Lung (tissue), 12 donors: Measurements from ENCODE around the gene WDR35. TPM values are rescaled to one million over a fixed set of nuclear protein-coding genes. Genes with fewer than 3 reads are reported as not detected.

ENCODE experiments used
- ATAC-seq: fragments of 200-7000 bp; cut with Tn5 transposase; one replicate; pipeline ENCODE4 v1.9.1; 2020; ENCODE audit warnings: moderate number of reproducible peaks; ENCODE audit not compliant: insufficient read depth, low FRiP score
- DNase-seq, 3 donors: peaks; one replicate each; pipeline ENCODE4 v3.0.0-alpha.2; 2013 to 2017
- H3K27ac ChIP-seq, 2 donors: one replicate each; pipeline ENCODE4 v1.5.1; 2013; ENCODE audit warnings: mild to moderate bottlenecking in 2 of 2, moderate library complexity in 2 of 2, control low read depth in 1 of 2, inconsistent platforms in 1 of 2, low read depth in 1 of 2, low read length in 1 of 2
- H3K27me3 ChIP-seq, 3 donors: one replicate each; pipeline ENCODE4 v1.5.1; 2013; ENCODE audit warnings: low read length in 2 of 3; ENCODE audit not compliant: control insufficient read depth in 3 of 3, insufficient read depth in 3 of 3
- H3K36me3 ChIP-seq, 4 donors: one replicate each; pipeline ENCODE4 v1.5.1; 2013; ENCODE audit warnings: low read length in 4 of 4, mild to moderate bottlenecking in 1 of 4, moderate library complexity in 1 of 4; ENCODE audit not compliant: control insufficient read depth in 4 of 4, insufficient read depth in 4 of 4
- H3K4me1 ChIP-seq, 5 donors: one replicate each; pipeline ENCODE4 v1.5.1; 2013; ENCODE audit warnings: low read length in 5 of 5, mild to moderate bottlenecking in 2 of 5, moderate library complexity in 1 of 5; ENCODE audit not compliant: control insufficient read depth in 5 of 5, insufficient read depth in 5 of 5
- H3K4me3 ChIP-seq: one replicate; pipeline ENCODE4 v1.5.1; 2013; ENCODE audit warnings: mild to moderate bottlenecking, control low read depth, moderate library complexity
- H3K9ac ChIP-seq, 2 donors: one replicate each; pipeline ENCODE4 v1.5.1; 2013; ENCODE audit warnings: low read length in 2 of 2, control low read depth in 1 of 2; ENCODE audit not compliant: insufficient read depth in 1 of 2
- H3K9me3 ChIP-seq, 4 donors: one replicate each; pipeline ENCODE4 v1.5.1; 2013; ENCODE audit warnings: low read length in 3 of 4, mild to moderate bottlenecking in 1 of 4, moderate library complexity in 1 of 4; ENCODE audit not compliant: control insufficient read depth in 4 of 4, insufficient read depth in 3 of 4
- WGBS, 2 donors: extraction: QIAGEN DNeasy Blood & Tissue Kit; methylation state at CpG; one replicate each; pipeline ENCODE4 v1.1.7; 2013; 5-methylcytosine and 5-hydroxymethylcytosine counted together
- polyA plus RNA-seq, 2 donors: library from polyadenylated mRNA; stranded (reverse); fragments of 200-250 nt; gene quantifications; one replicate each; pipeline ENCODE4 v1.2.1, GENCODE V29; 2013
- total RNA-seq, 2 donors: library from RNA; depleted of rRNA in 1 of 2; stranded (reverse); fragments of >200 nt in 1 of 2; gene quantifications; one replicate each; pipeline ENCODE4 v1.2.1, GENCODE V29; 2014 to 2021
- TF ChIP-seq, protein P1 (sequence below): IDR thresholded peaks from 2 replicates; pipeline ENCODE4 v1.5.1; 2012; ENCODE audit warnings: mild to moderate bottlenecking; ENCODE audit errors: control extremely low read depth, extremely low read depth
- donor health status: control.
- donor health status: control.
- donor health status: Bipolar disorder and iron deficiency.
- donor health status: healthy.
- donor health status: DM: yes; HTN: yes; CAD: no.

The WDR35 gene
- total and polyA plus RNA-seq, 4 donors, result 2.8 to 25.9 (median 9.0) TPM

DNA sequence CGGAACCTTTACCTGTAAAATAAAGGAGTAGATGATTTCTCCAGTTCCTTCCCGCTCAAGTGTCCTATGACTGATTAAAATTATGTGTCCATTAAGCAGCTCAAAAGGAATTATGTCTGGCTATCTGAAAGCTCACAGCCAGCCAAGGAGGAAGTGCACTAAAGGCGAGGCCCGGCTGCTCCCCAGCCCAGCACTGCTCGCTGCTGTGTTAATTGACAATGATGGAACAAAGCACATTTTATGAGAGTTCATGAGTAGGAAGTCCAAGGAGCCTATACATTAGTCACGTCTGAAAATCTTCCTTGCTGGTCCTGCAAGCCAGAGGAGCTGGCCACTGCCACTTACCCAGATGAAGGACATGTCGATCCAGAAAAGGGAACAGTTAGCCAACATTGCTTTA is 102.4 kb downstream of the WDR35 start:
- no peak overlapping the region for H3K27ac ChIP-seq
- no peaks in the 10 kb centered on the region for H3K27me3 ChIP-seq
- ATAC-seq, result no peak
- 64 to 77% methylated on average over 7 of the region's 7 CpGs for WGBS, 2 donors
- no peaks in the 10 kb centered on the region for H3K9me3 ChIP-seq
- DNase-seq, result no peak
- H3K4me1 ChIP-seq, result peaks cover 0 to 8% (median 0%) of the 10 kb centered on the region in 5 donors
- H3K4me3 ChIP-seq, result no peak overlapping the region
- H3K36me3 ChIP-seq, result no peaks in the 10 kb centered on the region
- TF ChIP-seq, protein P1, sequence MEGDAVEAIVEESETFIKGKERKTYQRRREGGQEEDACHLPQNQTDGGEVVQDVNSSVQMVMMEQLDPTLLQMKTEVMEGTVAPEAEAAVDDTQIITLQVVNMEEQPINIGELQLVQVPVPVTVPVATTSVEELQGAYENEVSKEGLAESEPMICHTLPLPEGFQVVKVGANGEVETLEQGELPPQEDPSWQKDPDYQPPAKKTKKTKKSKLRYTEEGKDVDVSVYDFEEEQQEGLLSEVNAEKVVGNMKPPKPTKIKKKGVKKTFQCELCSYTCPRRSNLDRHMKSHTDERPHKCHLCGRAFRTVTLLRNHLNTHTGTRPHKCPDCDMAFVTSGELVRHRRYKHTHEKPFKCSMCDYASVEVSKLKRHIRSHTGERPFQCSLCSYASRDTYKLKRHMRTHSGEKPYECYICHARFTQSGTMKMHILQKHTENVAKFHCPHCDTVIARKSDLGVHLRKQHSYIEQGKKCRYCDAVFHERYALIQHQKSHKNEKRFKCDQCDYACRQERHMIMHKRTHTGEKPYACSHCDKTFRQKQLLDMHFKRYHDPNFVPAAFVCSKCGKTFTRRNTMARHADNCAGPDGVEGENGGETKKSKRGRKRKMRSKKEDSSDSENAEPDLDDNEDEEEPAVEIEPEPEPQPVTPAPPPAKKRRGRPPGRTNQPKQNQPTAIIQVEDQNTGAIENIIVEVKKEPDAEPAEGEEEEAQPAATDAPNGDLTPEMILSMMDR, result no peak
- H3K9ac ChIP-seq, result no peak overlapping the region

DNA sequence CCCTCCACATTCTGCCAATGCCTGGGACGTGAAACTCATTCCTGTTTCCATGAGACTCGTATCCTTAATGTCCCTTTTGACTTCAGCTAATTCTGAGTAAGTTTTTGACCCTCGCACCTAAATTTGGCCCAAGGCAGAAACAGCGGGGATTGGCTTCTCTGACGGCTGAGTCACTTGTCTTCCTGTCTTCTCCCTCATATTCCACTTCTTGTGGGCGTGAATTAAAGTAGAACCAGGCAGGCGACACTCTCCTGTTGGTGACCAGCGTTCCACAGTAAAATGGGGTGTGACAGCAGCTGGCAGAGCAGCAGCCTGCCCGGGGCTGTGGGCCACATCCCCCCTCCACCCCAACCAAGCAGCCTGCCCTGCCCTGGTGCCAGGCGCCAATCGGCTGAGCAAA is 103.6 kb downstream of the WDR35 start:
- Histone ChIP-seq H3K4me1 (peaks cover 0 to 8% (median 0%) of the 10 kb centered on the region in 5 donors), H3K27me3 (no peaks in the 10 kb centered on the region), H3K4me3 (no peak overlapping the region), H3K36me3 (no peaks in the 10 kb centered on the region), H3K27ac (no peak overlapping the region), H3K9ac (no peak overlapping the region), H3K9me3 (no peaks in the 10 kb centered on the region)
- TF ChIP-seq, protein P1, result no peak
- 88 to 95% methylated on average over 11 of the region's 11 CpGs for WGBS, 2 donors
- no peak for ATAC-seq
- DNase-seq, result no peak

DNA sequence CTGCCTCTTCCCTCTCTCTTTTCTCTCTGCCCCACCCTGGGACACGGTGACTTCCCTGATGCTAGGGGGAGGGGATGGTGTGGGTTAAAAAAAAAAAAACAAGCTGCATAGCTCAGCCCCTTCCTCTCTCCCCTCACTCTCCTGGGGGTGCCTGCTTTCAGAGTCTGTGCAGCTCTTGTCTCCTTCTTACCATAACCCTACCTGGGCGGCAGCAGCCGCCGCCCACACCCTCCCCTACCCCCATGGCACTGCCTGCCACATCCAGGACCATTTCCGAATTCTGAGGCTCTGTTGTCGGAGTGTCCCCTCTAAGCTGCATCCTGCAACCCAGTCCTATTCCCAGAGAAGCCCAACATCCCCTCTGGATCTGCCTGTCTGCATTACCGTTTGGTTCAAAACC is 104.1 kb downstream of the WDR35 start:
- H3K9me3 ChIP-seq, result no peaks in the 10 kb centered on the region
- no peak overlapping the region for H3K9ac ChIP-seq
- ATAC-seq (no peak), DNase-seq (no peak)
- H3K27ac ChIP-seq, result no peak overlapping the region
- TF ChIP-seq, protein P1, result no peak
- H3K4me1 ChIP-seq, result peaks cover 0 to 8% (median 0%) of the 10 kb centered on the region in 5 donors
- H3K4me3 ChIP-seq, result no peak overlapping the region
- no peaks in the 10 kb centered on the region for H3K36me3 ChIP-seq
- H3K27me3 ChIP-seq, result no peaks in the 10 kb centered on the region
- WGBS, 2 donors, result 73 to 76% methylated on average over 7 of the region's 7 CpGs

DNA sequence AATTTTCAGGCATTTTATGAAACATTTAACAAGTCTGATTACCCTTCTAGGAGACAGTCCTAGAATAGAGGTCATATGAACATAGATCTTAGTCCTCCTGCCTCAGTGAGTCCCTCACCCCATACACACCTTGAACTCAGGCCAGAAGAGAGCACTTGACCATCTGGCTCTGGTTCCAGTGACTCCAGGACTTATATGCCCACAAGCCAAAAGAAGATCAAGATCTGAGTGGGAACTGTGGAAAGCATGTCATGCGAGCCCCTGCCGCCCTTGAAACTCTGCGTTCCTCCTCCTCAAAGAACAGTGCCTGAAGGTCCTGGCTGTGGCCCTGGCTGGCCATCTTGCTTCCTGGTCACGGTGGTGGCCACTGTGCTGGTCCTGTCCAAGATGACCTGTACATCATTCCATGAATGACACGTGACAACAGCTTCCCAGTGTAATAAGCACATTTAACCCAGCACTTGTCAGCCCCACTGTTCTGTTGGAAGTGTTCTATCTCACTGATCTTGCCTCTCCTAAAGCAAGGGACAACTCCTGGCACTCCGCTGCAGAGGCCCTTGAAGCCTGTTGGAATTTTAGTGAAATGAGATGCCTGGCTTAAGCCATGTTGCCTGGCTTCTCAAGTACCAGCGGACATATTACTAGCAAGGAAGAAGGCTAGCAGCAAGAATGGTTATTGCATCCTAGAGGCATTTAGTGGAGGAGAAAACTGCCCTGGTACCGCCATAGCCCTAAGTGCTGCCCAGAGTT is 105.8 kb downstream of the WDR35 start:
- Histone ChIP-seq H3K9me3 (no peaks in the 10 kb centered on the region), H3K4me3 (no peak overlapping the region), H3K9ac (no peak overlapping the region), H3K27me3 (no peaks in the 10 kb centered on the region), H3K4me1 (peaks cover 0 to 3% (median 0%) of the 10 kb centered on the region in 5 donors), H3K36me3 (no peaks in the 10 kb centered on the region), H3K27ac (no peak overlapping the region)
- no peak for ATAC-seq
- DNase-seq, result no peak
- WGBS, 2 donors, result 96 to 97% methylated on average over 8 of the region's 8 CpGs
- TF ChIP-seq, protein P1, result no peak
